Measurements from ENCODE around the gene ITPR2.

ITPR2 gene

GRCh38 chr12:26684101-26684500 lies 148.9 kb downstream of the ITPR2 start:
- no peaks in the 10 kb centered on the region for H3K27me3 ChIP-seq (ENCODE audit: insufficient read depth, poor library complexity, severe bottlenecking)
- no peak for TF ChIP-seq POLR2AphosphoS5 (IDR thresholded peaks at IDR 0.05; ENCODE audit: low read depth)
- no peak for TF ChIP-seq GABPA (IDR thresholded peaks at IDR 0.05; ENCODE audit: low read depth)
- TF ChIP-seq REST (IDR thresholded peaks at IDR 0.05; ENCODE audit: insufficient replicate concordance, low read depth), result no peak
- TF ChIP-seq SPI1 (IDR thresholded peaks at IDR 0.05; ENCODE audit: borderline replicate concordance, low read depth), result no peak
- no peak for TF ChIP-seq CTCF (IDR thresholded peaks at IDR 0.05; ENCODE audit: insufficient read depth, low read length)
- no peak overlapping the region for H3K27ac ChIP-seq (replicated peaks)
- DNase-seq (ENCODE audit: low read depth in 1 of 2, low spot score in 1 of 2), result no peak
- no peak overlapping the region for H3K4me3 ChIP-seq (replicated peaks; ENCODE audit: insufficient read depth, low read length)

- H3K27ac ChIP-seq (replicated peaks), result no peak overlapping the region
- DNase-seq (ENCODE audit: low read depth in 1 of 2, low spot score in 1 of 2), result no peak
- H3K4me3 ChIP-seq (replicated peaks; ENCODE audit: insufficient read depth, low read length), result no peak overlapping the region
- H3K27me3 ChIP-seq (ENCODE audit: insufficient read depth, poor library complexity, severe bottlenecking), result no peaks in the 10 kb centered on the region
- no peak for TF ChIP-seq GABPA (IDR thresholded peaks at IDR 0.05; ENCODE audit: low read depth)
- no peak for TF ChIP-seq SPI1 (IDR thresholded peaks at IDR 0.05; ENCODE audit: borderline replicate concordance, low read depth)
- no peak for TF ChIP-seq POLR2AphosphoS5 (IDR thresholded peaks at IDR 0.05; ENCODE audit: low read depth)
- no peak for TF ChIP-seq REST (IDR thresholded peaks at IDR 0.05; ENCODE audit: insufficient replicate concordance, low read depth)
- no peak for TF ChIP-seq CTCF (IDR thresholded peaks at IDR 0.05; ENCODE audit: insufficient read depth, low read length)
These were observed 149.6 kb downstream of the ITPR2 start for GRCh38 chr12:26683443-26683842.

GRCh38 chr12:26680727-26681455 lies 152.1 kb downstream of the ITPR2 start:
- no peak for DNase-seq (ENCODE audit: low read depth in 1 of 2, low spot score in 1 of 2)
- no peaks in the 10 kb centered on the region for H3K27me3 ChIP-seq (ENCODE audit: insufficient read depth, poor library complexity, severe bottlenecking)
- no peak overlapping the region for H3K4me3 ChIP-seq (replicated peaks; ENCODE audit: insufficient read depth, low read length)
- H3K27ac ChIP-seq (replicated peaks), result no peak overlapping the region
- TF ChIP-seq CTCF (IDR thresholded peaks at IDR 0.05; ENCODE audit: insufficient read depth, low read length) (no peak), REST (IDR thresholded peaks at IDR 0.05; ENCODE audit: insufficient replicate concordance, low read depth) (no peak), SPI1 (IDR thresholded peaks at IDR 0.05; ENCODE audit: borderline replicate concordance, low read depth) (no peak), POLR2AphosphoS5 (IDR thresholded peaks at IDR 0.05; ENCODE audit: low read depth) (no peak), GABPA (IDR thresholded peaks at IDR 0.05; ENCODE audit: low read depth) (no peak)

Data from HL-60 (cell line).